Measurements from ENCODE around the gene SPON1. TPM values are rescaled to one million over a fixed set of nuclear protein-coding genes. Genes with fewer than 3 reads are reported as not detected.
"Not testable (repeated sequence)": the region's sequence is repeated elsewhere in the genome, so short reads cannot be mapped to it uniquely, and the experiment has no call there.

The SPON1 gene
- total RNA-seq, 1 experiment from 2014 or later: 0.20 TPM

DNA sequence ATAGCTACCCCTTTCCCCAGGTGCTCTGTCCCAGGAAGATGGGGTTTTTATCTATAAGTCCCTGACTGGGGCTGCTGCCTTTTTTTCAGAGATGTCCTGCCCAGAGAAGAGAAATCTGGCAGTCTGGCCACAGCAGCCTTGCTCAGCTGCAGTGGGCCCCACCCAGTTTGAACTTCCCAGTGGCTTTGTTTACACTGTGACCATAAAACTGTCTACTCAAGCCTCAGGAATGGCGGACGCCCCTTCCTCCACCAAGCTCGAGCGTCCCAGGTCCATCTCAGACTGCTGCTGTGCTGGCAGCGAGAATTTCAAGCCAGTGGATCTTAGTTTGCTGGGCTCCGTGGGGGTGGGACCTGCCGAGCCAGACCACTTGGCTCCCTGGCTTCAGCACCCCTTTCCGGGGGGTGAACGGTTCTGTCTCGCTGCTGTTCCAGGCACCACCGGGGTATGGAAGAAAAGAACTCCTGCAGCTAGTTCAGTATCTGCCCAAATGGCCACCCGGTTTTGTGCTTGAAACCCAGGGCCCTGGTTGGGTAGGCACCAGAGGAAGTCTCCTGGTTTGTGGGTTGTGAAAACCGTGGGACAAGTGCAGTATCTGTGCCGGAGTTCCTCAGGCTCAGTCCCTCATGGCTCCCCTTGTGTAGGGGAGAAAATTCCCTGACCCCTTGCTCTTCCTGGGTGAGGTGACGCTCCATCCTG is 29.8 kb downstream of the SPON1 start:
- not testable (repeated sequence) for H3K79me2 ChIP-seq (ENCODE audit: insufficient read depth, low read length); H3K4me3 Mint-ChIP-seq; H2BK12ac ChIP-seq (ENCODE audit: insufficient read length, low read depth, low read length); H3K4me2 ChIP-seq (ENCODE audit: insufficient read depth, insufficient read length, low read length); H3T11ph ChIP-seq (ENCODE audit: low read length); H2BK120ac ChIP-seq (ENCODE audit: low read depth, low read length, poor library complexity, severe bottlenecking); H4K91ac ChIP-seq (ENCODE audit: insufficient read length, low read depth, low read length); H3K9me3 Mint-ChIP-seq; H2BK20ac ChIP-seq (ENCODE audit: low read depth, low read length, poor library complexity, severe bottlenecking); DNase-seq; H4K8ac ChIP-seq (replicated peaks; ENCODE audit: insufficient read length, low read depth, low read length); H3K36me3 Mint-ChIP-seq (ENCODE audit: insufficient read depth in 1 of 3, low read depth in 3 of 3); H3K4me1 Mint-ChIP-seq; H2BK5ac ChIP-seq (ENCODE audit: insufficient read length, low read length); H3K18ac ChIP-seq (ENCODE audit: insufficient read length, low read depth, low read length); H3K56ac ChIP-seq (ENCODE audit: insufficient read length, low read depth, low read length); H4K5ac ChIP-seq (ENCODE audit: insufficient read length, low read depth, low read length); H2AK5ac ChIP-seq (ENCODE audit: insufficient read length, low read length); H4K20me1 ChIP-seq (ENCODE audit: control insufficient read depth, insufficient read depth, insufficient read length); H3K9ac ChIP-seq (ENCODE audit: extremely low read depth, insufficient read length, low read length); H3K27me3 ChIP-seq (ENCODE audit: insufficient read depth, low read length); H3K79me1 ChIP-seq (ENCODE audit: insufficient read depth, low read depth, low read length, poor library complexity, severe bottlenecking); H3K4me1 ChIP-seq (ENCODE audit: insufficient read depth, low read length); H2BK15ac ChIP-seq (ENCODE audit: low read depth, low read length); H3K4ac ChIP-seq (ENCODE audit: low read depth, low read length); H3K27ac ChIP-seq (ENCODE audit: insufficient read length, low read depth, low read length); H3K27me3 Mint-ChIP-seq (ENCODE audit: low read depth); H3K9me3 ChIP-seq (ENCODE audit: control insufficient read depth, low read depth, low read length); H2AFZ ChIP-seq (ENCODE audit: low read length); H3K23me2 ChIP-seq (ENCODE audit: insufficient read length, low read depth, low read length, poor library complexity, severe bottlenecking); H3K23ac ChIP-seq (ENCODE audit: insufficient read length, low read depth, low read length); H3K14ac ChIP-seq (ENCODE audit: insufficient read depth, low read length)
- no CpG with 5 or more reads among the region's 15 CpGs for WGBS (ENCODE audit: extremely low coverage, insufficient read length, low lambda C conversion rate)
- peak overlapping the region in 1 of 3 experiments; percentile 80; a peak in 1 of 7 replicates for H3K27ac Mint-ChIP-seq

All from H9 (cell line).